ENCODE measurements around the gene GINS2. TPM values are rescaled to one million over a fixed set of nuclear protein-coding genes. Genes with fewer than 3 reads are reported as not detected.

GINS2 gene
- total and polyA plus RNA-seq, 7 donors = 0.93 to 2.0 (median 1.5) TPM

GRCh38 chr16:85710732-85711131 is 22.0 kb upstream of the GINS2 start:
- no peak for ATAC-seq
- 70 to 82% (median 81%) methylated on average over 9 of the region's 9 CpGs for WGBS, 3 donors
- intact Hi-C loops (cut with DNase I) = no loop called here

GRCh38 chr16:85709766-85710585 is 21.2 kb upstream of the GINS2 start:
- Histone ChIP-seq H3K4me3 (no peak overlapping the region), H3K4me1 (no peaks in the 10 kb centered on the region), H3K9me3 (no peaks in the 10 kb centered on the region), H3K27ac (no peak overlapping the region), H3K27me3 (ENCODE audit: insufficient read depth in 3 of 3, low read length in 2 of 3) (peaks cover 0 to 2% (median 0%) of the 10 kb centered on the region in 3 donors), H3K36me3 (ENCODE audit: insufficient read depth in 1 of 2, low read depth in 1 of 2) (no peaks in the 10 kb centered on the region)
- intact Hi-C loops (cut with DNase I) = no loop called here
- 54 to 62% (median 57%) methylated on average over 53 of the region's 53 CpGs for WGBS, 3 donors
- ATAC-seq (no peak), DNase-seq (no peak)
- no peak for TF ChIP-seq CTCF (IDR thresholded peaks at IDR 0.05)

More at GRCh38 chr16:85710732-85711131, 22.0 kb upstream of the GINS2 start:
- DNase-seq = no peak
- TF ChIP-seq CTCF (IDR thresholded peaks at IDR 0.05) = no peak
- Histone ChIP-seq H3K27ac (no peak overlapping the region), H3K9me3 (no peaks in the 10 kb centered on the region), H3K36me3 (ENCODE audit: insufficient read depth in 1 of 2, low read depth in 1 of 2) (no peaks in the 10 kb centered on the region), H3K4me1 (no peaks in the 10 kb centered on the region), H3K4me3 (no peak overlapping the region), H3K27me3 (ENCODE audit: insufficient read depth in 3 of 3, low read length in 2 of 3) (peaks cover 0 to 2% (median 0%) of the 10 kb centered on the region in 3 donors)

- 95 to 98% (median 97%) methylated on average over 6 of the region's 6 CpGs for WGBS, 3 donors
- H3K27ac ChIP-seq = no peak overlapping the region
- no peak for ATAC-seq
- DNase-seq = no peak
- H3K4me1 ChIP-seq = no peaks in the 10 kb centered on the region
- intact Hi-C loops (cut with DNase I) = no loop called here
- no peaks in the 10 kb centered on the region for H3K9me3 ChIP-seq
- H3K27me3 ChIP-seq (ENCODE audit: insufficient read depth in 3 of 3, low read length in 2 of 3) = no peaks in the 10 kb centered on the region
- no peak overlapping the region for H3K4me3 ChIP-seq
- no peaks in the 10 kb centered on the region for H3K36me3 ChIP-seq (ENCODE audit: insufficient read depth in 1 of 2, low read depth in 1 of 2)
- TF ChIP-seq CTCF (IDR thresholded peaks at IDR 0.05) = no peak
These were observed 19.6 kb upstream of the GINS2 start for GRCh38 chr16:85708338-85708737.

- no peak for DNase-seq
- intact Hi-C loops (cut with DNase I) = no loop called here
- no peaks in the 10 kb centered on the region for H3K9me3 ChIP-seq
- no peaks in the 10 kb centered on the region for H3K36me3 ChIP-seq (ENCODE audit: insufficient read depth in 1 of 2, low read depth in 1 of 2)
- TF ChIP-seq CTCF (IDR thresholded peaks at IDR 0.05) = no peak
- no peaks in the 10 kb centered on the region for H3K4me1 ChIP-seq
- H3K4me3 ChIP-seq = no peak overlapping the region
- WGBS, 3 donors = 85 to 90% (median 90%) methylated on average over 16 of the region's 16 CpGs
- H3K27me3 ChIP-seq (ENCODE audit: insufficient read depth in 3 of 3, low read length in 2 of 3) = no peaks in the 10 kb centered on the region
- H3K27ac ChIP-seq = no peak overlapping the region
- ATAC-seq = no peak
These were observed 18.9 kb upstream of the GINS2 start for GRCh38 chr16:85707528-85708095.

Data from psoas muscle (tissue), 8 donors.